Forelimb muscle (tissue), 1 donor: ENCODE data around the gene CYTH3. TPM values are rescaled to one million over a fixed set of nuclear protein-coding genes. Genes with fewer than 3 reads are reported as not detected.

Source experiments
- polyA plus RNA-seq: library from polyadenylated mRNA; unstranded; fragments of 120-200 nt; gene quantifications from one replicate; pipeline ENCODE4 v1.2.1, GENCODE V29; 2013; ENCODE audit not compliant: insufficient read length

The CYTH3 gene
- polyA plus RNA-seq, 1 donor = 29.3 TPM

Other genes with a start within 250 kb of the CYTH3 start
- 1.0 TPM for gene ANKRD61, start 241.2 kb downstream of the CYTH3 start, polyA plus RNA-seq
- gene EIF2AK1, start 213.4 kb downstream of the CYTH3 start, polyA plus RNA-seq = 47.7 TPM
- 7.6 TPM for gene USP42, start 167.7 kb downstream of the CYTH3 start, polyA plus RNA-seq
- 18.1 TPM for gene FAM220A, start 76.3 kb upstream of the CYTH3 start, polyA plus RNA-seq
- 157 TPM for gene RAC1, start 101.9 kb upstream of the CYTH3 start, polyA plus RNA-seq
- 12.0 TPM for gene DAGLB, start 175.3 kb upstream of the CYTH3 start, polyA plus RNA-seq
- gene KDELR2, start 211.5 kb upstream of the CYTH3 start, polyA plus RNA-seq = 155 TPM